ENCODE measurements around the gene APCDD1.

- no peak for TF ChIP-seq MED1 (CRISPR knock-in tag; IDR thresholded peaks at IDR 0.05)
- TF ChIP-seq JUND (CRISPR knock-in tag; IDR thresholded peaks at IDR 0.05) = no peak
- TF ChIP-seq RAD21 (CRISPR knock-in tag; IDR thresholded peaks at IDR 0.05) = no peak
- no peak for TF ChIP-seq SP4 (CRISPR knock-in tag; IDR thresholded peaks at IDR 0.05)
- no peak for TF ChIP-seq POLR2A (IDR thresholded peaks at IDR 0.05; ENCODE audit: insufficient read depth in 1 of 2, low read depth in 2 of 2, low read length in 2 of 2)
Measured at GRCh38 chr18:10514082-10514481, 59.6 kb downstream of the APCDD1 start.

All from HepG2 (cell line).